NCI-H524 (cell line): ENCODE measurements around the gene LTO1.
"Not testable (repeated sequence)": the region's sequence is repeated elsewhere in the genome, so short reads cannot be mapped to it uniquely, and the experiment has no call there.

Experiments
- DNase-seq, 2 experiments: peaks; one replicate each; lab custom pipeline; 2025; lab: John Stamatoyannopoulos, UW

LTO1 gene

DNA sequence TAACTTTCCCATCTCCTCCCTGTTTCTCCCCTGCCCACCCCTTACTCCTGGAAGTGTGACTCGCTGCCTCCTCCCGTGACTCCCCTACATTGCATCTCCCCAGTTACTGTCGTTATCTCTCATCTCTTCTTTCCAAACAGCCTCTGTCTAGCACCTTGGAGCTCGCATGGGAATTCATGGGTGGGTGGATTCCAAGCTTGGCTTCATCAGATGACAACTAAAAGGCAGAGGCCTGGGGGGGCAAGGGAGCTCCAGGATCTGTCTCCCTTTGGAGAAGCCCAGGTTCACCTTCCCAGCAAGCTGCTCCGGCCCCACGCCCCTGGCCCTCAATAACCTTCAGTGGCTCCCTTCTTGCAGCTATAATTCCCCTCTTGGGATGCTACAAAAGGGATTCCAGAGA lies 41.1 kb downstream of the LTO1 start:
- no peak for DNase-seq

DNA sequence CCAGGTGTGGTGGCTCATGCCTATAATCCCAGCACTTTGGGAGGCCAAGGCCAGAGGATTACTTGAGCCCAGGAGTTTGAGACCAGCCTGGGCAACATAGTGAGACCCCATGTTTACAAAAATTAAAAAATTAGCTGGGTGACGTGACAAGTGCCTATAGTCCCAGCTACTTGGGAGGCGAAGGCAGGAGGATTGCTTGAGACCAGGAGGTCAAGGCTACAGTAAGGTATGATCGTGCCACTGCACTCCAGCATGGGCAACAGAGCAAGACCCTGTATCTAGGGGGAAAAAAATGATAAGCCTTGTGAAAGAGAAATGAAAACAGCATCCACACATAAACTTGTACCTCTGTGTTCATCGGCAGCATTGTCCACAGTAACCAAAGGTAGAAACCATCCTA lies 42.3 kb downstream of the LTO1 start:
- DNase-seq: no peak

DNA sequence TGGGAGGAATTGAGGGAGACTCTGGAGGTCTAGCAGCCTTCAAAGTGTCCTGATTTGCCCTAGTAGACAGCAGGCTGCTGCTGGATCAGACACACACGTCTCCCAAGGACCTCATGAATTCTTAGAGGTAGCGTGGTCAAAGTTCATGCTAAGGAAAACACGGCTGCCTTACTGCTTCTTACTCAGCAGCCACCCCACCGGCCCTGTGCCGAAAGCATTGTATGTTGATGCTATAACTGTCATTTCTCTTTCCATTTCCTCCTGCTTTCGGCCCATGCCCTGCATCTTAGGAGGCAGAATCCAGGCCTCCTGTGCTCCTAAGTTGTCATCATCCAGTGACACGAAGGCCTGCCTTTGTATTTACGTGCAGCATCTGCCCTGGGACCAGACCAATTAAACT lies 44.7 kb downstream of the LTO1 start:
- DNase-seq: no peak

DNA sequence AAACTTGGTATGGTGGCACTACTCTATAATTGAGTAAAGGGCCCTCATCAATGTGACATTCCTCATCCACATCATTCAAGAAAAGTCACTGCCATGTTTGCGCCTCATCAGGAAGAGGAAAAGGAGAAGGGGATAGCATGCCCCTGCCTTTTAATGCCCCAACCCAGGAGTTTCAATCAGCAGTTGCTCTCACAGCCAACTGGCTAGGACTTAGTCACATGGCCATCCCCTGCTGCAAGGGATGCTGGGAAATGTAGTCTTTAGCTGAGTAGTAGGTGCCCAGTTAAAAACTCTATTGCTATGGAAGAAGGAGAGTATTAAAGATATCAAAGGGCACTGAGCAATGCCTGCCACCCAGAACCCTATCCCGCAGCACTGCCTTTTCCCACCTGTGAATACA lies 45.1 kb downstream of the LTO1 start:
- DNase-seq: no peak

DNA sequence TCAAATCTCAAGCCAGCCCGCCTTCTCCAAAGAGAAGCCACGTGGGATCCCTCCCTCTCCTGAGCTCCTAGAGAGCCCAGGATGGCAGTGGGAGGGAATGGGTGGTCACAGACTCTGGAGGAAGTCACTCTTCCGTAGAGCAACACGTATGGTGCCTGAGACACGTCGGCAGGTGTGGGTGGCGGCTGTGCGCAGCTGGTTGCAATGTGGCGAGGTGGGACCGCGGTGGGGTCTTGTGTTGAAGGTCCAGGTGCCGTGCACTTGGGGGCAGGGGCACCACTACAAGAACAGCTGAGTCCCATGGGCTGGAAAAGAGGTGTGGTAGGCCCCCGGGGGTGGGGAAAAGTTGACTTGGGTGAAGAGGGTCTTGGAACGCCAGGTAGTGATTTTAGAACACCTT lies 47.6 kb downstream of the LTO1 start:
- no peak for DNase-seq

DNA sequence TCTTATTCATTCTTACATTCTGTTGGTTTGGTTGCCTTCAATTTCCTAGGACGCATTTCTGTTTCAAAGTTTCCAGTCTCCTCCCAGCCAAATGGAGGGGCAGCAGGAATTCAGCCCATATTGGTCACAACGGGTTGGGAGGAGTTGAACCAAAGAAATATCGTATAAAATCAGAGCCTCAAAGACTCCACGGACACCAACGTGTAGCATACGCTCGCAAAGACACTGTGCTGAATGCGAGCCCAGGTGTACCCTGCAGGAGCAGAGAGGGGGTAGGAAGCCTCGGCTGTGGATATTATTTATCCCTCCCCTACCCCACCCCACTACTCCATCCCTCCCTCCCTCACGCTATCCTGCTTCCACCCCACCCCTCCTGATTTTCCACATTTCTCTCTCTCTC lies 49.7 kb downstream of the LTO1 start:
- no peak for DNase-seq

DNA sequence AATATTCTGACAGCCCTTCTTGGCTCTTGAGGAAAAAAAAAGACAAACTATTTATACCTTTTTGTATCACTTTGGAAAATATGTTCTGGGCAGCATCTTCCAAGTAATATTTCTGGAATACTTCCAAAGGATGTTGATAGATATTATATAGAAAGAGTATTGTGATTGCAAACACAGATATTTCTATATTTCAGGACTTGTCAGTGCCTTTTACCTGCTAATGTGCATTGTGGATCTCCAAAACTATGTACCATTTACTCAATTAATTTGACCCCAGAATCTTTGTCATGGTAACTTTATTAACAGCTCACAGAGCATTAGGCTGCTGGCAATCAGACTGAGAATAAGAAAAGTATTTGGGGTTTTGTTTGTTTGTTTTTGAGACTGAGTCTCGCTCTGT lies 50.9 kb downstream of the LTO1 start:
- no peak for DNase-seq

DNA sequence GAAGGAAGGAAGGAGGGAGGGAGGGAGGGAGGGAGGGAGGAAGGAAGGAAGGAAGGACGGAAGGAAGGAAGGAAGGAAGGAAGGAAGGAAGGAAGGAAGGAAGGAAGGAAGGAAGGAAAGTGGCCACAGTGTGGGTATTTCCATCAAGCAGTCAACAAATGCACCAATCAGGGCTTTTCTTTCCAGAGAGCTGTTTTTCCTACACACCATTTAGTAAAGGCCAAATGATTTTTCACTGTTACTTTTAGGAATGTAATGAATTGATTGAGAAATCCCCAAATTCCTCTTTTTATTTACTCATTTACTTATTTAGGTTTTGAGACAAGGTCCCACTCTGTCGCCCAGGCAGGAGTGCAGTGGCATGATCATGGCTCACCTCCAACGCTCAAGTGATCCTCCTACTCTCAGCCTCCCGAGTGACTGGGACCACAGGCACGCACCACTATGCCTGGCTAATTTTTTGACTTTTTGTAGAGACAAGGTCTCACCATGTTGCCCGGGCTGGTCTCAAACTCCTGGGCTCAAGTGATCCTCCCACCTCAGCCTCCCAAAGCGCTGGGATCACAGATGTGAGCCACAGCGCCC lies 53.0 kb downstream of the LTO1 start:
- DNase-seq: not testable (repeated sequence)

DNA sequence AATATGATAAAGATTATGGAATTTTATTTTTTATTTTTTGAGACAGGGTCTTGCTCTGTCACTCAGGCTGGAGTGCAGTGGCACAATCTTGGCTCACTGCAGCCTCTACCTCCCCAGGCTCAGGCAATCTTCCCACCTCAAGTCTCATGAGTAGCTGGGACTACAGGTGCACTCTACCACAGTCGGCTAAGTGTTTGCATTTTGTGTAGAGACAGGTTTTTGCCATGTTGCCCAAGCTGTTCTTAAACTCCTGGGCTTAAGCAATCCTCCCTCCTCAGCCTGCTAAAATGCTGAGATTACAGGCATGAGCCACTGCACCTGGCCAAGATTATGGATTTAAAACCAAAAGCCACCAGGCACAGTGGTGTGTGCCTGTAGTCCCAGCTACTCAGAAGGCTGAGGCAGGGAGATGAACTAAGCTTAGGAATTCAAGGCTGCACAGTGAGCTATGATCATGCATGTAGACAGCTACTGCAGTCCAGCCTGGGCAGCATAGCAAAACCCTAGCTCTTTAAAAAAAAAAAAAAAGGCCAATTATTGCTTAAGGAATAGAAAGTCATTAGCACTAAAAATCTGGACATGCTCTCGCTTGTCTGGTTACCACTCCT lies 54.4 kb downstream of the LTO1 start:
- peak in 1 of 2 experiments; percentile 18 for DNase-seq

DNA sequence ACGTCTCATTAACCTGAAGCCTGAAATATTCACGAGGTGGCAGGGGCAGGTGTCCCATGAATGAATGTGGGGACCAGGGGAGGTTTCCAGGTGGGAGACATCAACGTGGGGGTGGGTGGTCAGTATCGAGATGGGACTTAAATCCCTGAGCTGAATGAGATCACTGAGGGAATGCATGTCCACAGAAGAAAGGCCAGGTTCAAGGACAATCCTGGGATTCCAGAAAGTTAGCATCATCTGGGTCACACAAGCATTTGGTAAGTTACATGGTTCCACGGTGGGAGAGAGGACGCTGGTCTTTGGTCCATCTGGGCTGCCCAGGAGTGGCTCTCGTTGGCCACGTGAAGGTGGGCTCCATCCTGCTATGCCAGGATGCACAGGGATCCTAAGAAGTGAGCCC lies 56.9 kb downstream of the LTO1 start:
- DNase-seq: no peak

DNA sequence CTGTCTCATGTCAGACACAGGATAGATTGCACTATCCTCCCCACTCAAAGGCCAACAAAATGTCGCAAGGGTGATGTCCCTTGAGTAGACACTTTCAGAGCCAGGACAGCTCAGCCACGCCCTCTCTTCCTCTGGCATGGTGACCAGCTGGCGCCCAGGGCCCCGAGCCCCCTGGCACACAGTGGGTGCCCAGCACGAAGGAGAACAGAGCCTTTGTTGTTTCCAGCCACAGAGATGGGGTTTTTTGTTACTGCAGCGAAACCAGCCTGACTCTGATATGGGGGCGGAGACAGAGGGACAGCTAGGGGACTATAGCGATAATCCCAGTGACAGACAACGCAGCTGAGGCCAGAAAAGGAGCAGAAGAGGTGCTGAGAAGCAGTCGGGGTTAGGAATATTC lies 57.5 kb downstream of the LTO1 start:
- no peak for DNase-seq

DNA sequence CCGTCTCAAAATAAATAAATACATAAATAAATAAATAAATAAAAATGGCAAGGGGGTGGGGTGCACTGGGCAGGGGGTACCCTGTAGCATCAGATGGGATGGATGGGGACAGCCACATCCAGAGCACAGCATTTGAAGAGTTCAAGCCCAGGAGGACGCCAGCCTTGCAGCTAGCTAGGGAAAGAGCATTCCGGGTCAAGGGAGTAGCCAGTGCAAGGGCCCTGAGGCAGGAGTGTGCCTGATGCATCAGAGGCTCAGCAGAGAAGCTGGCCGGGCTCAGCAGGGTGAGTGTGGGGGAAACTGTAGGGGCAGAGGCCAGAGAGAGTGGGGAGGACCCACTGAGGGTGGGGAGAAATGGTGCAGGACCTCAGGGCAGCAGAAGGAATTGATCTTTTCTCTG lies 57.9 kb downstream of the LTO1 start:
- DNase-seq: no peak
